ENCODE measurements around the gene C10orf67. TPM values are rescaled to one million over a fixed set of nuclear protein-coding genes. Genes with fewer than 3 reads are reported as not detected.
"Not testable (repeated sequence)": the region's sequence is repeated elsewhere in the genome, so short reads cannot be mapped to it uniquely, and the experiment has no call there.

Gene C10orf67
- polyA plus RNA-seq, 4 donors: 0.25 to 2.7 (median 2.1) TPM

- no peak for DNase-seq (ENCODE audit: low read depth in 4 of 4, low spot score in 3 of 4)
These were observed 18.5 kb upstream of the C10orf67 start for GRCh38 chr10:23362879-23363792.

GRCh38 chr10:23362069-23362830, 17.7 kb upstream of the C10orf67 start:
- DNase-seq (ENCODE audit: low read depth in 4 of 4, low spot score in 3 of 4): no peak

- no peak for DNase-seq (ENCODE audit: low read depth in 4 of 4, low spot score in 3 of 4)
These were observed 17.1 kb upstream of the C10orf67 start for GRCh38 chr10:23361665-23362064.

- no peak for DNase-seq (ENCODE audit: low read depth in 4 of 4, low spot score in 3 of 4)
These were observed 15.2 kb upstream of the C10orf67 start for GRCh38 chr10:23359692-23360380.

- DNase-seq (ENCODE audit: low read depth in 4 of 4, low spot score in 3 of 4): no peak
These were observed 13.8 kb upstream of the C10orf67 start for GRCh38 chr10:23358357-23358756.

- DNase-seq (ENCODE audit: low read depth in 4 of 4, low spot score in 3 of 4): no peak
These were observed 10.2 kb upstream of the C10orf67 start for GRCh38 chr10:23354630-23355279.

GRCh38 chr10:23351926-23352519, 7.4 kb upstream of the C10orf67 start:
- DNase-seq (ENCODE audit: low read depth in 4 of 4, low spot score in 3 of 4): no peak

GRCh38 chr10:23350706-23351105, 6.1 kb upstream of the C10orf67 start:
- DNase-seq (ENCODE audit: low read depth in 4 of 4, low spot score in 3 of 4): not testable (repeated sequence)

- DNase-seq (ENCODE audit: low read depth in 4 of 4, low spot score in 3 of 4): no peak
These were observed 1.3 kb upstream of the C10orf67 start for GRCh38 chr10:23345861-23346260.

- DNase-seq (ENCODE audit: low read depth in 4 of 4, low spot score in 3 of 4): peak in 2 of 4 donors; percentile 51 to 63
These were observed 881 bp downstream of the C10orf67 start for GRCh38 chr10:23343591-23344240.

- no peak for DNase-seq (ENCODE audit: low read depth in 4 of 4, low spot score in 3 of 4)
These were observed 2.2 kb downstream of the C10orf67 start for GRCh38 chr10:23342213-23342884.

GRCh38 chr10:23341004-23341403, 3.6 kb downstream of the C10orf67 start:
- DNase-seq (ENCODE audit: low read depth in 4 of 4, low spot score in 3 of 4): peak in 1 of 4 donors; percentile 22

- no peak for DNase-seq (ENCODE audit: low read depth in 4 of 4, low spot score in 3 of 4)
These were observed 4.2 kb downstream of the C10orf67 start for GRCh38 chr10:23340354-23340753.

GRCh38 chr10:23338886-23339285, 5.7 kb downstream of the C10orf67 start:
- DNase-seq (ENCODE audit: low read depth in 4 of 4, low spot score in 3 of 4): no peak

GRCh38 chr10:23338155-23338828, 6.3 kb downstream of the C10orf67 start:
- DNase-seq (ENCODE audit: low read depth in 4 of 4, low spot score in 3 of 4): no peak

GRCh38 chr10:23337616-23338015, 7.0 kb downstream of the C10orf67 start:
- no peak for DNase-seq (ENCODE audit: low read depth in 4 of 4, low spot score in 3 of 4)

- no peak for DNase-seq (ENCODE audit: low read depth in 4 of 4, low spot score in 3 of 4)
These were observed 12.9 kb downstream of the C10orf67 start for GRCh38 chr10:23331567-23332301.

GRCh38 chr10:23330948-23331347, 13.6 kb downstream of the C10orf67 start:
- DNase-seq (ENCODE audit: low read depth in 4 of 4, low spot score in 3 of 4): no peak

Data from left renal pelvis (tissue), 4 donors.